ENCODE results near the gene LGALS9C.
"Not testable (repeated sequence)": the region's sequence is repeated elsewhere in the genome, so short reads cannot be mapped to it uniquely, and the experiment has no call there.

- TF ChIP-seq CTCF (IDR thresholded peaks at IDR 0.05; ENCODE audit: low read length); EZH2 (optimal IDR thresholded peaks at IDR 0.05; ENCODE audit: low read depth, low read length): not testable (repeated sequence)
These were observed 11.0 kb downstream of the LGALS9C start for GRCh38 chr17:18487633-18488032.
